DMS53 treated with DMSO at 0.1 percent for 48 hours (cell line): ENCODE results near the gene HACD4.
A peak's percentile ranks its signal among the peaks of the same experiment; 100 is the strongest.

Source experiments
- DNase-seq: peaks from one replicate; lab custom pipeline; 2025; ENCODE audit not compliant: unreplicated experiment; lab: John Stamatoyannopoulos, UW

The HACD4 gene

GRCh38 chr9:21031091-21031807 lies at the start of gene HACD4:
HACD4 (minus strand) TSS chr9:21031640; CDS start chr9:21031590, 50 bp downstream.
- DNase-seq, result peak; percentile 8

- DNase-seq, result no peak
Observed at GRCh38 chr9:21080793-21081192, 49.4 kb upstream of the HACD4 start.

GRCh38 chr9:21078702-21079101 lies 47.3 kb upstream of the HACD4 start:
- DNase-seq, result no peak

- no peak for DNase-seq
Observed at GRCh38 chr9:21077781-21078180, 46.3 kb upstream of the HACD4 start, which contains the start of gene IFNB1. IFNB1 (minus strand) TSS chr9:21077942; CDS start chr9:21077869, 73 bp downstream.

- DNase-seq, result no peak
Observed at GRCh38 chr9:21075484-21075883, 44.0 kb upstream of the HACD4 start.

GRCh38 chr9:21070906-21071305 lies 39.5 kb upstream of the HACD4 start:
- no peak for DNase-seq

GRCh38 chr9:21070171-21070571 lies 38.7 kb upstream of the HACD4 start:
- DNase-seq, result no peak

GRCh38 chr9:21060919-21061561 lies 29.6 kb upstream of the HACD4 start:
- DNase-seq, result no peak

GRCh38 chr9:21056931-21057330 lies 25.5 kb upstream of the HACD4 start:
- DNase-seq, result peak; percentile 67

GRCh38 chr9:21053851-21054250 lies 22.4 kb upstream of the HACD4 start:
- DNase-seq, result no peak

GRCh38 chr9:21047281-21047691 lies 15.8 kb upstream of the HACD4 start:
- no peak for DNase-seq

GRCh38 chr9:21043841-21044240 lies 12.4 kb upstream of the HACD4 start:
- no peak for DNase-seq

GRCh38 chr9:21042466-21042865 lies 11.0 kb upstream of the HACD4 start:
- DNase-seq, result no peak

- no peak for DNase-seq
Observed at GRCh38 chr9:21039302-21039701, 7.9 kb upstream of the HACD4 start.

- no peak for DNase-seq
Observed at GRCh38 chr9:21037278-21037677, 5.8 kb upstream of the HACD4 start.

- no peak for DNase-seq
Observed at GRCh38 chr9:21031808-21032183, 356 bp upstream of the HACD4 start.

- DNase-seq, result no peak
Observed at GRCh38 chr9:21030389-21031035, 928 bp downstream of the HACD4 start.

GRCh38 chr9:21029661-21030060 lies 1.8 kb downstream of the HACD4 start:
- DNase-seq, result no peak

- no peak for DNase-seq
Observed at GRCh38 chr9:21028466-21028865, 3.0 kb downstream of the HACD4 start.

- DNase-seq, result no peak
Observed at GRCh38 chr9:21027295-21027694, 4.1 kb downstream of the HACD4 start.

- no peak for DNase-seq
Observed at GRCh38 chr9:21023861-21024260, 7.6 kb downstream of the HACD4 start.

GRCh38 chr9:21018177-21018576 lies 13.3 kb downstream of the HACD4 start:
- no peak for DNase-seq
